OCI-LY3 (cell line): ENCODE measurements around the gene NKAIN2.

Experiments
- H2AFZ ChIP-seq: fragments of 200-600, 300-600 bp; shearing (Covaris generic); 2 replicates; pipeline ENCODE4 v1.6.0; 2014; ENCODE audit warnings: antibody characterized with exemption, low read depth, low read length
- H3K27ac ChIP-seq: fragments of 200-600, 300-600 bp; sonication (generic); 2 replicates; pipeline ENCODE4 v1.5.1; 2014; ENCODE audit warnings: mild to moderate bottlenecking, low read length, moderate library complexity, mixed read lengths
- H3K27me3 ChIP-seq: fragments of 200-600, 300-600 bp; sonication (generic); 2 replicates; pipeline ENCODE4 v1.6.1; 2014; ENCODE audit warnings: low read depth, low read length, mixed read lengths
- H3K36me3 ChIP-seq: fragments of 200-600, 300-600 bp; sonication (generic); replicated peaks from 2 replicates; pipeline ENCODE3; 2014; ENCODE audit warnings: low read depth, low read length, mixed read lengths
- H3K4me1 ChIP-seq: fragments of 300-600, 200-600 bp; sonication (generic); 2 replicates; pipeline ENCODE4 v1.6.1; 2014; ENCODE audit warnings: low read length, mixed read lengths
- H3K4me2 ChIP-seq: fragments of 200-600, 300-600 bp; sonication (generic); 2 replicates; pipeline ENCODE4 v1.6.1; 2014; ENCODE audit warnings: low read length, mixed read lengths
- H3K4me3 ChIP-seq: fragments of 300-600, 200-600 bp; sonication (generic); 2 replicates; pipeline ENCODE4 v1.5.1; 2014; ENCODE audit warnings: antibody characterized with exemption, mild to moderate bottlenecking, low read length, moderate library complexity
- H3K79me2 ChIP-seq: fragments of 300-600, 200-600 bp; shearing (Covaris generic); 2 replicates; pipeline ENCODE4 v1.6.1; 2014; ENCODE audit warnings: mild to moderate bottlenecking, low read length, mixed read lengths
- H3K9ac ChIP-seq: fragments of 300-600, 200-600 bp; shearing (Covaris generic); 2 replicates; pipeline ENCODE4 v1.6.0; 2014; ENCODE audit warnings: mild to moderate bottlenecking, low read length, moderate library complexity
- H3K9me3 ChIP-seq: fragments of 200-600, 300-600 bp; shearing (Covaris generic); 2 replicates; pipeline ENCODE4 v1.6.1; 2014; ENCODE audit warnings: low read length, mixed read lengths; ENCODE audit not compliant: insufficient read depth
- H4K20me1 ChIP-seq: fragments of 200-600, 300-600 bp; sonication (generic); 2 replicates; pipeline ENCODE4 v1.6.1; 2016; ENCODE audit warnings: low read length, mixed read lengths; ENCODE audit not compliant: insufficient read depth
- CTCF ChIP-seq: fragments of 200-600, 300-600 bp; sonication (generic); IDR thresholded peaks from 2 replicates; pipeline ENCODE4 v1.5.1; 2014; ENCODE audit warnings: antibody characterized with exemption, low read length, low read depth
- EZH2phosphoT487 ChIP-seq: fragments of 200-600 bp; shearing (Covaris generic); IDR thresholded peaks from 2 replicates; pipeline ENCODE4 v1.6.1; 2018; ENCODE audit warnings: antibody characterized with exemption, mixed run types, low read depth

The NKAIN2 gene

GRCh38 chr6:124142852-124143251, 339.2 kb downstream of the NKAIN2 start:
- no peak overlapping the region for H3K27ac ChIP-seq
- no peak overlapping the region for H3K4me2 ChIP-seq
- H3K4me1 ChIP-seq, result peaks cover 7% of the 10 kb centered on the region
- H4K20me1 ChIP-seq, result no peaks in the 10 kb centered on the region
- H2AFZ ChIP-seq, result no peak overlapping the region
- H3K9ac ChIP-seq, result no peak overlapping the region
- H3K4me3 ChIP-seq, result no peak overlapping the region
- H3K79me2 ChIP-seq, result no peaks in the 10 kb centered on the region
- no peak for TF ChIP-seq EZH2phosphoT487
- no peak for TF ChIP-seq CTCF
- no peaks in the 10 kb centered on the region for H3K36me3 ChIP-seq
- H3K9me3 ChIP-seq, result no peaks in the 10 kb centered on the region
- H3K27me3 ChIP-seq, result no peaks in the 10 kb centered on the region

- H3K4me3 ChIP-seq, result no peak overlapping the region
These were observed 339.8 kb downstream of the NKAIN2 start for GRCh38 chr6:124143435-124143834.

GRCh38 chr6:124147621-124148020, 344.0 kb downstream of the NKAIN2 start:
- Histone ChIP-seq H3K4me2 (no peak overlapping the region), H3K27me3 (no peaks in the 10 kb centered on the region), H3K9me3 (no peaks in the 10 kb centered on the region), H3K4me1 (no peaks in the 10 kb centered on the region), H3K27ac (no peak overlapping the region), H3K9ac (no peak overlapping the region), H2AFZ (no peak overlapping the region), H3K36me3 (no peaks in the 10 kb centered on the region), H3K79me2 (no peaks in the 10 kb centered on the region), H3K4me3 (no peak overlapping the region), H4K20me1 (no peaks in the 10 kb centered on the region)
- TF ChIP-seq CTCF (no peak), EZH2phosphoT487 (no peak)

More at GRCh38 chr6:124143435-124143834, 339.8 kb downstream of the NKAIN2 start:
- H3K27ac ChIP-seq, result no peak overlapping the region
- H3K36me3 ChIP-seq, result no peaks in the 10 kb centered on the region
- H4K20me1 ChIP-seq, result no peaks in the 10 kb centered on the region
- TF ChIP-seq CTCF (no peak), EZH2phosphoT487 (no peak)
- no peak overlapping the region for H3K4me2 ChIP-seq
- peaks cover 7% of the 10 kb centered on the region for H3K4me1 ChIP-seq
- no peaks in the 10 kb centered on the region for H3K9me3 ChIP-seq
- no peak overlapping the region for H3K9ac ChIP-seq
- H2AFZ ChIP-seq, result no peak overlapping the region
- H3K79me2 ChIP-seq, result no peaks in the 10 kb centered on the region
- H3K27me3 ChIP-seq, result no peaks in the 10 kb centered on the region

GRCh38 chr6:124148236-124148957, 344.7 kb downstream of the NKAIN2 start:
- TF ChIP-seq EZH2phosphoT487 (no peak), CTCF (no peak)
- no peaks in the 10 kb centered on the region for H3K4me1 ChIP-seq
- no peaks in the 10 kb centered on the region for H3K79me2 ChIP-seq
- no peaks in the 10 kb centered on the region for H3K36me3 ChIP-seq
- no peak overlapping the region for H3K4me2 ChIP-seq
- H3K4me3 ChIP-seq, result no peak overlapping the region
- H3K27me3 ChIP-seq, result no peaks in the 10 kb centered on the region
- H2AFZ ChIP-seq, result no peak overlapping the region
- H3K9me3 ChIP-seq, result no peaks in the 10 kb centered on the region
- no peaks in the 10 kb centered on the region for H4K20me1 ChIP-seq
- H3K27ac ChIP-seq, result no peak overlapping the region
- no peak overlapping the region for H3K9ac ChIP-seq
